Smooth muscle cell of the brain vasculature (primary cell): ENCODE measurements around the gene NEK1.

Source experiments
- DNase-seq: peaks from one replicate; pipeline ENCODE4 v3.0.0-alpha.2; 2012; ENCODE audit warnings: low read depth, low spot score

Gene NEK1

GRCh38 chr4:169367826-169368225 is 244.6 kb downstream of the NEK1 start:
- DNase-seq = no peak

GRCh38 chr4:169366821-169367220 is 245.6 kb downstream of the NEK1 start:
- DNase-seq = no peak

GRCh38 chr4:169362607-169363006 is 249.8 kb downstream of the NEK1 start:
- no peak for DNase-seq

GRCh38 chr4:169361756-169362155 is 250.6 kb downstream of the NEK1 start:
- no peak for DNase-seq

GRCh38 chr4:169359961-169360360 is 252.4 kb downstream of the NEK1 start:
- no peak for DNase-seq

- no peak for DNase-seq
Measured at GRCh38 chr4:169352360-169352759, 260.0 kb downstream of the NEK1 start.

GRCh38 chr4:169351872-169352271 is 260.5 kb downstream of the NEK1 start:
- no peak for DNase-seq

GRCh38 chr4:169348541-169348940 is 263.8 kb downstream of the NEK1 start:
- DNase-seq = no peak

- DNase-seq = no peak
Measured at GRCh38 chr4:169346840-169347239, 265.5 kb downstream of the NEK1 start.

GRCh38 chr4:169345316-169345721 is 267.1 kb downstream of the NEK1 start:
- DNase-seq = no peak
